ENCODE measurements around the gene ACBD4. TPM values are rescaled to one million over a fixed set of nuclear protein-coding genes. Genes with fewer than 3 reads are reported as not detected.

Gene ACBD4
- total RNA-seq, 2 donors from 2014 or later, result 20.8 to 21.1 TPM

GRCh38 chr17:45129940-45130680 lies 5.4 kb upstream of the ACBD4 start:
- intact Hi-C loops (cut with DNase I), result no loop called here
- Histone ChIP-seq H3K27ac (peak overlapping the region in 1 of 4 donors; percentile 1), H3K9me3 (no peaks in the 10 kb centered on the region), H3K36me3 (replicated peaks in 1 of 2; ENCODE audit: insufficient read depth in 1 of 2, low read depth in 2 of 2) (no peaks in the 10 kb centered on the region), H3K4me1 (peaks cover 36% of the 10 kb centered on the region), H3K4me3 (no peak overlapping the region), H3K27me3 (no peaks in the 10 kb centered on the region)
- ATAC-seq, result no peak
- TF ChIP-seq POLR2A (IDR thresholded peaks at IDR 0.05), result no peak
- no peak for TF ChIP-seq CTCF (IDR thresholded peaks at IDR 0.05)
- no peak for DNase-seq
- 77 to 81% methylated on average over 6 to 12 of the region's 13 CpGs for WGBS, 2 donors

- no peak for DNase-seq
- intact Hi-C loops (cut with DNase I), result no loop called here
Observed at GRCh38 chr17:45130681-45131615, 4.5 kb upstream of the ACBD4 start.

GRCh38 chr17:45131616-45132319 lies 3.7 kb upstream of the ACBD4 start:
- Histone ChIP-seq H3K9me3 (no peaks in the 10 kb centered on the region), H3K27ac (peak overlapping the region; percentile 90 to 97 (median 92)), H3K36me3 (replicated peaks in 1 of 2; ENCODE audit: insufficient read depth in 1 of 2, low read depth in 2 of 2) (no peaks in the 10 kb centered on the region), H3K4me3 (peak overlapping the region; percentile 38 to 63), H3K27me3 (no peaks in the 10 kb centered on the region), H3K4me1 (peaks cover 46% of the 10 kb centered on the region)
- TF ChIP-seq CTCF (IDR thresholded peaks at IDR 0.05), result peak; percentile 49 to 76 (median 66)
- TF ChIP-seq POLR2A (IDR thresholded peaks at IDR 0.05), result no peak
- DNase-seq (peak; percentile 30 to 54 (median 43)), ATAC-seq (peak; percentile 1)
- intact Hi-C loops (cut with DNase I), result no loop called here
- WGBS, 2 donors, result 0 to 9% methylated on average over 4 to 34 of the region's 46 CpGs

More at GRCh38 chr17:45130681-45131615, 4.5 kb upstream of the ACBD4 start:
- no peak for ATAC-seq
- Histone ChIP-seq H3K27me3 (no peaks in the 10 kb centered on the region), H3K9me3 (no peaks in the 10 kb centered on the region), H3K4me3 (no peak overlapping the region), H3K4me1 (peaks cover 38% of the 10 kb centered on the region), H3K27ac (no peak overlapping the region), H3K36me3 (replicated peaks in 1 of 2; ENCODE audit: insufficient read depth in 1 of 2, low read depth in 2 of 2) (no peaks in the 10 kb centered on the region)
- TF ChIP-seq CTCF (IDR thresholded peaks at IDR 0.05) (no peak), POLR2A (IDR thresholded peaks at IDR 0.05) (no peak)
- WGBS, 2 donors, result 76 to 82% methylated on average over 15 to 17 of the region's 17 CpGs

GRCh38 chr17:45132320-45132571 lies 3.2 kb upstream of the ACBD4 start, which contains the start of gene PLCD3:
Gene PLCD3 (minus strand): TSS chr17:45132515. CDS start chr17:45132410, 105 bp downstream.
- H3K27ac ChIP-seq, result peak within 1 kb of the TSS; percentile 90 to 97 (median 92)
- no peaks in the 10 kb centered on the region for H3K27me3 ChIP-seq
- no peaks in the 10 kb centered on the region for H3K9me3 ChIP-seq
- H3K36me3 ChIP-seq (replicated peaks in 1 of 2; ENCODE audit: insufficient read depth in 1 of 2, low read depth in 2 of 2), result no peaks in the 10 kb centered on the region
- H3K4me1 ChIP-seq, result peaks cover 51% of the 10 kb centered on the region
- H3K4me3 ChIP-seq, result peak within 1 kb of the TSS; percentile 63 to 66
- intact Hi-C loops (cut with DNase I), result no loop called here
- ATAC-seq (no peak), DNase-seq (no peak)
- TF ChIP-seq CTCF (IDR thresholded peaks at IDR 0.05), result no peak
- no peak for TF ChIP-seq POLR2A (IDR thresholded peaks at IDR 0.05)
- 0 to 4% methylated on average over 10 to 34 of the region's 36 CpGs for WGBS, 2 donors

Measured in body of pancreas (tissue), 4 donors.